Panc1 (cell line): Measurements from ENCODE around the gene NDUFV3.

Experiments
- POLR2AphosphoS5 ChIP-seq: IDR thresholded peaks from 2 replicates; pipeline ENCODE4 v1.6.1; 2012; ENCODE audit warnings: mild to moderate bottlenecking, low read depth, low read length, moderate library complexity
- SIN3A ChIP-seq: IDR thresholded peaks from 2 replicates; pipeline ENCODE4 v1.6.1; 2012; ENCODE audit warnings: low read depth, mild to moderate bottlenecking, low read length, moderate library complexity, borderline replicate concordance; ENCODE audit not compliant: insufficient read depth
- TF ChIP-seq, protein P1 (sequence below): fragments of 450-650 bp; IDR thresholded peaks from 2 replicates; pipeline ENCODE4 v1.5.1; 2017; ENCODE audit warnings: mild to moderate bottlenecking
- TF ChIP-seq, protein P2 (sequence below), 2 experiments: IDR thresholded peaks; 2 replicates each; pipeline ENCODE4 v1.6.1; 2011 to 2012; ENCODE audit warnings: low read depth in 2 of 2, control low read depth in 1 of 2, low read length in 1 of 2, mild to moderate bottlenecking in 1 of 2, moderate library complexity in 1 of 2; ENCODE audit not compliant: insufficient read depth in 1 of 2

GRCh38 chr21:42929969-42930368 is 36.9 kb downstream of the NDUFV3 start:
- TF ChIP-seq, protein P1, sequence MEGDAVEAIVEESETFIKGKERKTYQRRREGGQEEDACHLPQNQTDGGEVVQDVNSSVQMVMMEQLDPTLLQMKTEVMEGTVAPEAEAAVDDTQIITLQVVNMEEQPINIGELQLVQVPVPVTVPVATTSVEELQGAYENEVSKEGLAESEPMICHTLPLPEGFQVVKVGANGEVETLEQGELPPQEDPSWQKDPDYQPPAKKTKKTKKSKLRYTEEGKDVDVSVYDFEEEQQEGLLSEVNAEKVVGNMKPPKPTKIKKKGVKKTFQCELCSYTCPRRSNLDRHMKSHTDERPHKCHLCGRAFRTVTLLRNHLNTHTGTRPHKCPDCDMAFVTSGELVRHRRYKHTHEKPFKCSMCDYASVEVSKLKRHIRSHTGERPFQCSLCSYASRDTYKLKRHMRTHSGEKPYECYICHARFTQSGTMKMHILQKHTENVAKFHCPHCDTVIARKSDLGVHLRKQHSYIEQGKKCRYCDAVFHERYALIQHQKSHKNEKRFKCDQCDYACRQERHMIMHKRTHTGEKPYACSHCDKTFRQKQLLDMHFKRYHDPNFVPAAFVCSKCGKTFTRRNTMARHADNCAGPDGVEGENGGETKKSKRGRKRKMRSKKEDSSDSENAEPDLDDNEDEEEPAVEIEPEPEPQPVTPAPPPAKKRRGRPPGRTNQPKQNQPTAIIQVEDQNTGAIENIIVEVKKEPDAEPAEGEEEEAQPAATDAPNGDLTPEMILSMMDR = no peak
- TF ChIP-seq POLR2AphosphoS5 (no peak), SIN3A (no peak)
- TF ChIP-seq, protein P2, sequence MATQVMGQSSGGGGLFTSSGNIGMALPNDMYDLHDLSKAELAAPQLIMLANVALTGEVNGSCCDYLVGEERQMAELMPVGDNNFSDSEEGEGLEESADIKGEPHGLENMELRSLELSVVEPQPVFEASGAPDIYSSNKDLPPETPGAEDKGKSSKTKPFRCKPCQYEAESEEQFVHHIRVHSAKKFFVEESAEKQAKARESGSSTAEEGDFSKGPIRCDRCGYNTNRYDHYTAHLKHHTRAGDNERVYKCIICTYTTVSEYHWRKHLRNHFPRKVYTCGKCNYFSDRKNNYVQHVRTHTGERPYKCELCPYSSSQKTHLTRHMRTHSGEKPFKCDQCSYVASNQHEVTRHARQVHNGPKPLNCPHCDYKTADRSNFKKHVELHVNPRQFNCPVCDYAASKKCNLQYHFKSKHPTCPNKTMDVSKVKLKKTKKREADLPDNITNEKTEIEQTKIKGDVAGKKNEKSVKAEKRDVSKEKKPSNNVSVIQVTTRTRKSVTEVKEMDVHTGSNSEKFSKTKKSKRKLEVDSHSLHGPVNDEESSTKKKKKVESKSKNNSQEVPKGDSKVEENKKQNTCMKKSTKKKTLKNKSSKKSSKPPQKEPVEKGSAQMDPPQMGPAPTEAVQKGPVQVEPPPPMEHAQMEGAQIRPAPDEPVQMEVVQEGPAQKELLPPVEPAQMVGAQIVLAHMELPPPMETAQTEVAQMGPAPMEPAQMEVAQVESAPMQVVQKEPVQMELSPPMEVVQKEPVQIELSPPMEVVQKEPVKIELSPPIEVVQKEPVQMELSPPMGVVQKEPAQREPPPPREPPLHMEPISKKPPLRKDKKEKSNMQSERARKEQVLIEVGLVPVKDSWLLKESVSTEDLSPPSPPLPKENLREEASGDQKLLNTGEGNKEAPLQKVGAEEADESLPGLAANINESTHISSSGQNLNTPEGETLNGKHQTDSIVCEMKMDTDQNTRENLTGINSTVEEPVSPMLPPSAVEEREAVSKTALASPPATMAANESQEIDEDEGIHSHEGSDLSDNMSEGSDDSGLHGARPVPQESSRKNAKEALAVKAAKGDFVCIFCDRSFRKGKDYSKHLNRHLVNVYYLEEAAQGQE (IDR thresholded peaks at IDR 0.05; ENCODE audit: insufficient read depth in 1 of 2, low read depth in 2 of 2, low read length in 1 of 2) = no peak
